GM21619 (cell line): ENCODE data around the gene WWC1.

Experiments
- ATAC-seq: cut with Tn5 transposase; IDR thresholded peaks from one replicate; pipeline ENCODE4 v1.9.1; 2021; ENCODE audit not compliant: unreplicated experiment

The WWC1 gene

GRCh38 chr5:168360521-168361285 lies 69.3 kb downstream of the WWC1 start:
- ATAC-seq = no peak

- no peak for ATAC-seq
Measured at GRCh38 chr5:168362097-168362885, 70.8 kb downstream of the WWC1 start.

GRCh38 chr5:168364151-168364661 lies 72.8 kb downstream of the WWC1 start:
- ATAC-seq = no peak

- ATAC-seq = no peak
Measured at GRCh38 chr5:168364750-168365550, 73.5 kb downstream of the WWC1 start.

- ATAC-seq = no peak
Measured at GRCh38 chr5:168365581-168366081, 74.2 kb downstream of the WWC1 start.

- ATAC-seq = no peak
Measured at GRCh38 chr5:168366116-168366515, 74.7 kb downstream of the WWC1 start.

- ATAC-seq = no peak
Measured at GRCh38 chr5:168368854-168369253, 77.4 kb downstream of the WWC1 start.

GRCh38 chr5:168370831-168371230 lies 79.4 kb downstream of the WWC1 start:
- ATAC-seq = no peak

- ATAC-seq = peak; percentile 58
Measured at GRCh38 chr5:168372356-168372946, 81.0 kb downstream of the WWC1 start.

- ATAC-seq = no peak
Measured at GRCh38 chr5:168374532-168374931, 83.1 kb downstream of the WWC1 start.

- ATAC-seq = no peak
Measured at GRCh38 chr5:168375214-168375613, 83.8 kb downstream of the WWC1 start.

GRCh38 chr5:168377525-168377924 lies 86.1 kb downstream of the WWC1 start:
- no peak for ATAC-seq

GRCh38 chr5:168378741-168379140 lies 87.3 kb downstream of the WWC1 start:
- ATAC-seq = no peak

- no peak for ATAC-seq
Measured at GRCh38 chr5:168382421-168382820, 91.0 kb downstream of the WWC1 start.

- ATAC-seq = no peak
Measured at GRCh38 chr5:168390491-168390890, 99.0 kb downstream of the WWC1 start.

GRCh38 chr5:168393773-168394172 lies 102.3 kb downstream of the WWC1 start:
- ATAC-seq = no peak

GRCh38 chr5:168400429-168401220 lies 109.2 kb downstream of the WWC1 start:
- no peak for ATAC-seq

GRCh38 chr5:168401226-168401625 lies 109.8 kb downstream of the WWC1 start:
- ATAC-seq = no peak

- no peak for ATAC-seq
Measured at GRCh38 chr5:168401880-168402279, 110.4 kb downstream of the WWC1 start.

- no peak for ATAC-seq
Measured at GRCh38 chr5:168404365-168404764, 112.9 kb downstream of the WWC1 start.
